HG02885 (cell line): ENCODE measurements around the gene OPTC.

ENCODE experiments used
- ATAC-seq: cut with Tn5 transposase; IDR thresholded peaks from one replicate; pipeline ENCODE4 v1.9.1; 2021; ENCODE audit warnings: mild to moderate bottlenecking; ENCODE audit not compliant: unreplicated experiment, poor library complexity

OPTC gene

DNA sequence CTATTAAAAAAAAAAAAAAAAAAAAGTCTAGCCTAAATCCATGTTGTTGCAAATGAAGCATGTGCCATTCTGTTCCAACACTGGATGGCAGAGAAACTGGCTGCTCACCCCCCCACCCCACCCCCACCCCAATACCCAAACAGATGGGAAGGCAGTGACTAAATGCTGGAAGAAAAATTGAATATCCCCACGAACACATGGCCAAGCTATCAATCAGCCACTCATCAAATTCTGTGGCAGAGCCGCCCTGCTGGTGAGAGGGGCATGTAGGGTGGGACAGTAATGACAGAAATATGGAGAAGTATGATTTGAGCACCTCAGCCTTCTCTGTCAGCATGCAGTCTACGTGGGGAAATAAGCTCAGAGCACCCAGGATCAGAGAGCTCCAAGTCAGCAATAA lies 34.1 kb downstream of the OPTC start:
- ATAC-seq, result no peak

DNA sequence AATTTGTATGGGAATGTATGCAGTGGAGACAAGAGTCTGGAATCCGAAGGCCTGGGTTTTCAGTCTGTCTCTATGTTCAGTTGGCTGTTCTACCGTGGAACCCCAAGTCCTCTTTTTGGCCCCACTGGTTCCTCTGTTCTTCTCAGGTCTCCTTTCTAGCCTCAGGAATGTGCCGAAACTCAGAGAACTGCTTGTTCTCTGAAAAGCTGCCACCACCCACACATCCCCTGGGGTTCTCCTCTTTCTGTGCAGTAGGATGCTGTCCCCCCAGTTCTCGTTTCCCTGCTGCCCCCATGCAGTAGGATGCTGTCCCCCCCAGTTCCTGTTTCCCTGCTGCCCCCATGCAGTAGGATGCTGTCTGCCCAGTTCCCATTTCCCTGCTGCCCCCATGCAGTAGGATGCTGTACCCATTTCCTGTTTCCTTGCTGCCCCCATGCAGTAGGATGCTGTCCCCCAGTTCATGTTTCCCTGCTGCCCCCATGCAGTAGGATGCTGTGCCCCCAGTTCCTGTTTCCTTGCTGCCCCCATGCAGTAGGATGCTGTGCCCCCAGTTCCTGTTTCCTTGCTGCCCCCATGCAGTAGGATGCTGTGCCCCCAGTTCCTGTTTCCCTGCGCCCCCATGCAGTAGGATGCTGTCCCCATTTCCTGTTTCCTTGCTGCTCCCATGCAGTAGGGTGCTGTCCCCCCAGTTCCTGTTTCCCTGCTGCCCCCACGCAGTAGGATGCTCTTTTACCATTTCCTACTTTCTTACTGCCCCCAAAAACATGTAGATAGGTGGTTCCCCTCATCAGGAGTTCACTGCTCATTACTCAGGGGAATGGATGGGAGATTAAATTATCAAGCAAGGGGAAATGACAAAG lies 35.3 kb downstream of the OPTC start:
- ATAC-seq, result no peak

DNA sequence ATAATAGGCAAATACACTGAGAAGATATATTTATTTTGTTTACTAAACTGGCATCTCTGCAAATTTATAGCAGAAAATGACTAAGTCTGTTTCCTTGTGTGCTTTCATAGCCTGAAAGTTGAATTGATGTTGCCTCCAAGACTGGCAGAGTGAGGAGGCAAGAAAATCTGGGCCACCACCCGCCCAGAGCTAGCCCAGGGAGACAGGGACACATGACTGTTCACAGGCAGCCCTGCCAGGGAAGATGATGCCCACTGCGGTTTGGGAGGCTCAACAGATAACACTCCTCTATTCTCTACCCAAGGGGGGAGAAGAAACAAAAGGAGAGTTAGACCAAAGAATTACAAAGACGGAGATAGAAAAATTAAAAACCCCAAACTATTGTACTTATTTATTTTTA lies 37.1 kb downstream of the OPTC start:
- ATAC-seq, result no peak

DNA sequence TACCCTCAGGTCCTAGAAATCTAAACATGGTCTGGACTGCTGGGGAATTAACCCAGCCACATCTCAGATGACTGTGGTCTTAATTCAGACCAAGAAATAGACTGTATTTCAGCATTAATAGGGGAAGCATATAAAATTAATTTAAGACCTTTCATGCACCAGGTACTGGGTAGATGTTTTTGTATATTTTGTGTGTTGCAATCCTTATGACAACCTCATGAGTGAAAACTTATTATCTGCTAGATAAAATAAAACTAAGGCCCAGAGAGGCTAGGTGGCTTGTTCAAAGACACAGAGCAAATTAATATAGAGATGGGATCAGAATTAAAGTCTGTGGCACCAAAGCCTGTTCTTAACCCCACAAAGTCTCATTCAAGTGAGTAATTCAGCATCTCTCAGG lies 40.1 kb downstream of the OPTC start:
- ATAC-seq, result no peak

GRCh38 chr1:203534526-203534925 lies 40.6 kb downstream of the OPTC start:
- no peak for ATAC-seq

DNA sequence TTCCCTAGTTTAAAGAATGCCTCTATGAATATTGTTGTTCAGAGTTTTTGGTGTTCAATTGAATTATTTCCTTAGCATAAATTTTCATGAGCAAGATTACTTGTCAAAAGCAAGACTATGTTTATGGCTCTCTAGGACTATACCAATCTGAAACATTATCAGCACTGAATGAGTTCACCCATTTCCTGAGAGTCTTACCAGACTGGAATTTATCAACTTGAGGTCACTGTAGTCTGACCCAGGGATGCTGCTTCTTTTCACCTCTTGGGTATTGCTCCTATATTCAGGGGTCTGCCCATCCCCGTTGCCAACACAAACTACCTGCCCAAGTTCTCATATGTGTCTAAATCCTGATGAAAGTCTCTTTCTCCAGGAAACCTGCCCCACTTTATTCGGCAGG lies 42.6 kb downstream of the OPTC start:
- ATAC-seq, result no peak

GRCh38 chr1:203536980-203537455 lies 43.1 kb downstream of the OPTC start:
- no peak for ATAC-seq

DNA sequence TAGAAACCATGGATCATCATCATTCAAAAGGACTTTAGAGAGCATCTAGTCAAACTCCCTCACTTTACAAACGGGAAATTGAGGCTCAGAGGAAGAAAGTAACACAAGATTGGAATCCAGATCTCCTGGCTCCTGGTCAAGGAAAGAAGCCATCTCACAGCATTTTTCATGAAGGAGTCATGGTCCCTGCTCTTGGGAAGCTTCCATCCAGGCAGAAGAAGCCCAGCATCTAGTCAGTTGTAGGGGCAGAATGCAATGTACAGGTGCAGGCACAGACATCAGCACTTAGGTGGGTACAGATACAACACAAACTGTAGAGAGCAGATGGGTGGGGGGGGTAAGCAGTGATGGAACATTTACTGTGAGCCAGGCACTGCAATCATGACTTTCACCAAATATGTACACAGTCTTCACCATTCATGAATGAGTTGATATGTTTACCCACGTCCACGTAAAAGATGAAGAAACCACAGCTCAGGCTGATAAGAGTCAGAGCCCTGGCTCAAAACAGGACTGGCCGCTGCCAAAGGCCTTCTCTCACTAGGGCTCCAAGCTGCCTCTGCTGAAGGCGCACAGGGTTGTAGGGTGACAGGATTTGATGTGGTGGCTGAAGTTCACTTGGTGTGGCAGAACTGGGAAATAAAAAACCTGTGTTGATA lies 44.0 kb downstream of the OPTC start:
- ATAC-seq, result no peak

GRCh38 chr1:203538726-203539125 lies 44.8 kb downstream of the OPTC start:
- ATAC-seq, result no peak

- no peak for ATAC-seq
Measured at GRCh38 chr1:203539831-203540546, 46.0 kb downstream of the OPTC start.

DNA sequence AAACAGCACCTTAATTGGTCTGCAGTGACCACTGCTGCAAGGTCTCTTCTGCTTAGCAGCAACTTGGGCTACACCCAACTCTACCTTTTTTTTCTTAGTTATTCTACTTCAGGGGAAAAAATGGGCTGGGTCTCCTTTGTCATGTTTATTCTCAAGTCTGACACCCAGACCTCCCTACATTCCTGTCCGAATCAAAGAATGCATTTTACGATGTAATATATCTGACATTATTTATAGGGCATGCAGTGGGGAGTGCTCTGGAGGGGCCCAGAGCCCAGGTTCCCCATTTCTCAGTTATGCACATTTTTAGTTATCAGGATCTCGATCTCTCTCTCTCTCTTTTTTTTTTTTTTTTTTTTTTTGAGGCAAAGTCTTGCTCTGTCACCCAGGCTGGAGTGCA lies 50.5 kb downstream of the OPTC start:
- ATAC-seq, result no peak

DNA sequence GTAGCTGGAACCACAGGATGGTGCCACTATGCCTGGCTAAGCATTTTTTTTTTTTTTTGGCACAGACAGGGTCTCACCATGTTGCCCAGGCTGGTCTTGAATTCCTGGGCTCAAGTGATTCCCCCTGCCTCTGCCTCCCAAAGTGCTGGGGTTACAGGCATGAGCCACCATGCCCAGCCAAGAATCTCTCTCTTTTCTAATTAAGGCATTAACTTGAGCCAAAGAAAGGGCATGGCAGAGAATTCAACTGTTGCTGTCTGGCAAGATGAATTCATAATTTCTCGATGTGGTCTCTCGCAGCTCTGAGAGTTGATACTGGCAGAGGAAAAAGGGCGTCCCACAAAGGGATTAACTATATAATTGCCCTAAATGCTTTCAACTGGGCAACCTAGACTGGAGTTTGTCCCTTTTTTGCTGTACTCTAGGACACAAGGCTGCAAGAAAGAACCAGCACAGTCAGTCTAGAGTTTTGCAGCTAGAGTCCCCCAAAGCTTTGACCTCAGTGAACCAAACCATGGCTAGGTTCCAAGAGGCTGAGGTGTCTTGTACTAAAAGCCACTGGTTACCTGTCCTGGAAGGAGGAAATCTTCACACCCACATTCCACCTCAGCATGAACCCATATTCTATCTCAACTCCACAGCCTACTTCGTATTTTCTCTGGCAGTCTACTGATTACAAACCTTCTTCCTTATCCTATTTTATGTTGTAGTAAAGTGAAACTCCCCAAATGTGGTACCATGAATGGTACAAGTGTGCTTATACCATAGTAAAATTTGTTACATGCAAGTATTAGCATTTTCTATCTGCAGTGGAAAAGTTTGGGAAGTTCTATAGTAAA lies 51.2 kb downstream of the OPTC start:
- no peak for ATAC-seq

GRCh38 chr1:203546274-203546673 lies 52.3 kb downstream of the OPTC start:
- ATAC-seq, result no peak

- no peak for ATAC-seq
Measured at GRCh38 chr1:203547147-203547546, 53.2 kb downstream of the OPTC start.

- ATAC-seq, result no peak
Measured at GRCh38 chr1:203547771-203548421, 53.9 kb downstream of the OPTC start.

- no peak for ATAC-seq
Measured at GRCh38 chr1:203548892-203549291, 54.9 kb downstream of the OPTC start.

DNA sequence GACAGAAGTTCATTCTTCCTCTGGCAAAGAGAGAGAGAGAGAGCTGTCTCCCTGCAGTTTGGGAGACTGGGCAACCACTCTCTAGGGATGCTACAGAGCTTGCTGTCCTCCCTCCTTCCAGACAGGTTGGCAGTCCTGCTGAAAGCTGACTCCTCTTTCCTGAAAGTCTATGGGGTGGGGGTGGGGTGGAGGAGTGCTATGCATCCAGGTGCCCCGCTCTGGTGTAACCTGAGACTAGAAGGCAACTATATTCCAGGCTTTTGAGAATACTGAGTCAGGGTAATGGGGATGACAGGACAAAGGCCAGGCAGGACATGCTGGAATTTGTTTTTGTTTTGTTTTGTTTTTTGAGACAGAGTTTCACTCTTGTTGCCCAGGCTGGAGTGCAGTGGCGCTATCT lies 55.4 kb downstream of the OPTC start:
- ATAC-seq, result no peak

DNA sequence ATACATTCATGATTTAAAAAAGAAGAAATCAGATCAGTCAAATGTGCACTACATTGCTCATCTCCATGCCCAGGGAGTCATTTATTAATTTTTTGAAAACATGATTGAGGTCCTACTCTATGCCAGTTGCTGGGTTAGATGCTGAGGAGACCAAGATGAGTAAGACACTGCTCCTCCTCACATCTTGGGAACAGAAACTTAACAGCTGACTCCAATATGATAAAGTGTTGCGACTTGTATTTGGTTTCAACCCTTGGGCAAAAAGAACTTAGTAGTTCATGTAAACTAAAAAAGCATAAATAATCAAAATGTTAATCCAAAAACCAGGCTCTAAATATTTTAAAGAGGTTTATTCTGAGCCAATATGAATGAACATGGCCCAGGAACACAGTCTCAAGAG lies 56.9 kb downstream of the OPTC start:
- no peak for ATAC-seq

DNA sequence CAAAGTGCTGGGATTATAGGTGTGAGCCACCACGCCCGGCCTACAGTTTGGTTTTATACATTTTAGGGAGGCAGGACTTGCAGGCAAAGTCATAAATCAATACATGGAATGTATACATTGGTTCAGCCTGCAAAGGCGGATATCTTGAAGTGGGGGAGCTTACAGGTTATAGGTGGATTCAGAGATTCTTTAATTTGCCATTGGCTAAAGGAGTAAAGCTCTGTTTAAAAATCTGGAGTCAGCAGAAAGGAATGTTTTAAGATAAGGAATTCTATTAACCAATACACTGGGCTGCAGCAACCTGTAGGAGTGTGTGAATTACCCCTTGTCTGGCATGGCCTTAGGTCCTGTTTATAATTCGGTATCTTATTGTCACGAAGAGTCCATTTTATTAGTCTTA lies 57.6 kb downstream of the OPTC start:
- no peak for ATAC-seq

- no peak for ATAC-seq
Measured at GRCh38 chr1:203553496-203553895, 59.5 kb downstream of the OPTC start.
